H1 (cell line): Measurements from ENCODE around the gene MSI2. TPM values are rescaled to one million over a fixed set of nuclear protein-coding genes. Genes with fewer than 3 reads are reported as not detected.

Experiments used
- CTCF ChIA-PET: fragments of 300-600 bp; sonication (Branson Sonifier 250); formaldehyde crosslinking; loops from one replicate; lab custom pipeline; 2021; ENCODE audit not compliant: partially characterized antibody; lab: Charles Lee
- POLR2A ChIA-PET: fragments of 300-600 bp; sonication (Branson Sonifier 250); formaldehyde crosslinking; loops from one replicate; lab custom pipeline; 2021; ENCODE audit warnings: inconsistent platforms; ENCODE audit not compliant: partially characterized antibody; lab: Charles Lee
- DNase-seq, 2 experiments: peaks; one replicate each; pipeline versions ENCODE4 v3.0.0 to v3.0.0-alpha.2; 2010 to 2022; ENCODE audit warnings: low spot score in 2 of 2, low read depth in 1 of 2, mixed read lengths in 1 of 2
- FAIRE-seq: peaks from 2 replicates; lab custom pipeline; 2011; peaks lifted over from hg19 to GRCh38; lab: Jason Lieb, UNC
- H2AFZ ChIP-seq: 2 replicates; pipeline ENCODE4 v1.8.1; 2012; ENCODE audit warnings: low read length, inconsistent platforms
- H2AK5ac ChIP-seq: 2 replicates; pipeline ENCODE4 v1.6.1; 2013; ENCODE audit warnings: low read depth, low read length
- H2BK120ac ChIP-seq: replicated peaks from 2 replicates; pipeline ENCODE3; 2013; ENCODE audit warnings: low read depth, low read length, inconsistent platforms
- H2BK12ac ChIP-seq: 2 replicates; pipeline ENCODE4 v1.6.1; 2013; ENCODE audit warnings: low read depth, low read length
- H2BK15ac ChIP-seq: 2 replicates; pipeline ENCODE4 v1.6.1; 2013; ENCODE audit warnings: low read length
- H2BK20ac ChIP-seq: 2 replicates; pipeline ENCODE4 v1.6.1; 2013; ENCODE audit warnings: low read length
- H2BK5ac ChIP-seq: 2 replicates; pipeline ENCODE4 v1.6.1; 2013; ENCODE audit warnings: low read depth, low read length
- H3K14ac ChIP-seq: 2 replicates; pipeline ENCODE4 v1.6.1; 2013; ENCODE audit warnings: inconsistent platforms; ENCODE audit not compliant: insufficient read length
- H3K18ac ChIP-seq: 2 replicates; pipeline ENCODE4 v1.6.1; 2013; ENCODE audit warnings: low read length; ENCODE audit errors: extremely low read depth
- H3K23ac ChIP-seq: 2 replicates; pipeline ENCODE4 v1.6.1; 2013; ENCODE audit warnings: inconsistent platforms; ENCODE audit not compliant: insufficient read length
- H3K23me2 ChIP-seq: 2 replicates; pipeline ENCODE4 v1.6.1; 2013; ENCODE audit warnings: low read depth, low read length
- H3K27ac ChIP-seq: 2 replicates; pipeline ENCODE4 v1.6.1; 2011; ENCODE audit warnings: low read depth, low read length, inconsistent platforms
- H3K27me3 ChIP-seq, 4 experiments: replicated peaks in 1 of 4; 1 replicate in 1 of 4; 2 replicates in 3 of 4; pipeline versions ENCODE4 v1.6.1 to v1.8.1; 2011 to 2013; ENCODE audit warnings: low read length in 3 of 4, mild to moderate bottlenecking in 3 of 4, inconsistent platforms in 2 of 4, mixed read lengths in 2 of 4, moderate library complexity in 1 of 4; ENCODE audit not compliant: control insufficient read depth in 3 of 4, insufficient read depth in 3 of 4; ENCODE audit errors: extremely low read depth in 1 of 4
- H3K36me3 ChIP-seq, 4 experiments: 2 replicates each; pipeline versions ENCODE4 v1.6.1 to v1.8.1; 2011 to 2013; ENCODE audit warnings: mild to moderate bottlenecking in 4 of 4, low read length in 3 of 4, moderate library complexity in 2 of 4, control low read depth in 1 of 4, inconsistent platforms in 1 of 4; ENCODE audit not compliant: insufficient read depth in 4 of 4, control insufficient read depth in 2 of 4
- H3K4ac ChIP-seq: replicated peaks from 2 replicates; pipeline ENCODE3; 2013; ENCODE audit warnings: low read length, low read depth, mixed read lengths, inconsistent platforms; ENCODE audit not compliant: insufficient read length
- H3K4me1 ChIP-seq, 4 experiments: replicated peaks in 1 of 4; 1 replicate in 1 of 4; 2 replicates in 3 of 4; pipeline versions ENCODE4 v1.6.1 to v1.8.1; 2011 to 2013; ENCODE audit warnings: low read length in 3 of 4, inconsistent platforms in 2 of 4, mixed read lengths in 1 of 4; ENCODE audit not compliant: insufficient read depth in 4 of 4, control insufficient read depth in 3 of 4
- H3K4me2 ChIP-seq, 2 experiments: 2 replicates each; pipeline versions ENCODE4 v1.6.1 to v1.8.1; 2011 to 2013; ENCODE audit warnings: low read depth in 2 of 2, low read length in 2 of 2, control low read depth in 1 of 2, inconsistent platforms in 1 of 2, mild to moderate bottlenecking in 1 of 2; ENCODE audit not compliant: insufficient read depth in 1 of 2
- H3K4me3 ChIP-seq, 4 experiments: fragments of 200-600, 300-600 bp in 1 of 4; sonication (generic), shearing (Covaris generic), sonication (Bioruptor Twin) in 1 of 4; 2 replicates each; pipeline versions ENCODE4 v1.5.1 to v1.8.1; 2011 to 2016; ENCODE audit warnings: low read length in 4 of 4, low read depth in 3 of 4, control low read depth in 2 of 4, inconsistent platforms in 2 of 4, mild to moderate bottlenecking in 2 of 4, mixed read lengths in 1 of 4, moderate library complexity in 1 of 4; ENCODE audit not compliant: insufficient read depth in 2 of 4; ENCODE audit errors: extremely low read depth in 1 of 4
- H3K56ac ChIP-seq: replicated peaks from 2 replicates; pipeline ENCODE3; 2013; ENCODE audit warnings: low read depth, mild to moderate bottlenecking, mixed read lengths, low read length, inconsistent platforms; ENCODE audit not compliant: insufficient read length
- H3K79me1 ChIP-seq: 2 replicates; pipeline ENCODE4 v1.6.1; 2013; ENCODE audit warnings: low read depth, low read length, control low read depth
- H3K79me2 ChIP-seq, 2 experiments: 2 replicates each; pipeline versions ENCODE4 v1.6.1 to v1.8.1; 2012 to 2013; ENCODE audit warnings: low read length in 2 of 2, mild to moderate bottlenecking in 2 of 2, inconsistent platforms in 1 of 2; ENCODE audit not compliant: insufficient read depth in 2 of 2, control insufficient read depth in 1 of 2
- H3K9ac ChIP-seq, 4 experiments: replicated peaks in 1 of 4; 1 replicate in 1 of 4; 2 replicates in 3 of 4; pipeline versions ENCODE4 v1.6.1 to v1.8.1; 2011 to 2013; ENCODE audit warnings: low read depth in 3 of 4, low read length in 3 of 4, control low read depth in 2 of 4, mild to moderate bottlenecking in 2 of 4, moderate library complexity in 2 of 4, inconsistent platforms in 1 of 4; ENCODE audit errors: extremely low read depth in 1 of 4
- H3K9me3 ChIP-seq, 2 experiments: 2 replicates each; pipeline versions ENCODE4 v1.6.1 to v1.8.1; 2012 to 2013; ENCODE audit warnings: mild to moderate bottlenecking in 2 of 2, moderate library complexity in 2 of 2, control low read depth in 1 of 2, inconsistent platforms in 1 of 2, low read depth in 1 of 2, low read length in 1 of 2, mixed read lengths in 1 of 2; ENCODE audit not compliant: insufficient read depth in 2 of 2
- H4K20me1 ChIP-seq, 2 experiments: replicated peaks in 1 of 2; 2 replicates each; pipeline versions ENCODE3 to v1.8.1; 2011 to 2013; ENCODE audit warnings: inconsistent platforms in 2 of 2, low read length in 2 of 2, mild to moderate bottlenecking in 1 of 2; ENCODE audit not compliant: insufficient read depth in 2 of 2, control insufficient read depth in 1 of 2
- H4K5ac ChIP-seq: 2 replicates; pipeline ENCODE4 v1.6.1; 2013; ENCODE audit warnings: low read length, low read depth, mixed read lengths, inconsistent platforms; ENCODE audit not compliant: insufficient read length
- H4K8ac ChIP-seq: 2 replicates; pipeline ENCODE4 v1.8.0; 2013; ENCODE audit warnings: mild to moderate bottlenecking, moderate library complexity, low read length, inconsistent platforms; ENCODE audit not compliant: insufficient read depth; ENCODE audit errors: extremely low read depth
- H4K91ac ChIP-seq: replicated peaks from 2 replicates; pipeline ENCODE3; 2013; ENCODE audit warnings: low read length, mixed read lengths, inconsistent platforms; ENCODE audit not compliant: insufficient read length
- CBX5 ChIP-seq: fragments of 300-800, 300-1000 bp; sonication (generic); IDR thresholded peaks from 2 replicates; pipeline ENCODE4 v1.7.1; 2016; ENCODE audit warnings: antibody characterized with exemption, low read length, low read depth
- CBX8 ChIP-seq: fragments of 300-800, 300-1000 bp; sonication (generic); IDR thresholded peaks from 2 replicates; pipeline ENCODE4 v1.7.1; 2016; ENCODE audit warnings: low read depth, low read length, borderline replicate concordance
- CHD1 ChIP-seq: IDR thresholded peaks from 2 replicates; pipeline ENCODE4 v1.6.1; 2012; ENCODE audit warnings: low read depth, low read length, improper control_type of control experiment
- EZH2 ChIP-seq: fragments of 200-600 bp; sonication (generic); IDR thresholded peaks from 2 replicates; pipeline ENCODE4 v1.7.1; 2012; ENCODE audit warnings: low read depth, mild to moderate bottlenecking, moderate library complexity, low read length, inconsistent platforms; ENCODE audit not compliant: severe bottlenecking
- GTF2F1 ChIP-seq: IDR thresholded peaks from 2 replicates; pipeline ENCODE4 v1.6.1; 2012; ENCODE audit warnings: low read depth, low read length, improper control_type of control experiment, borderline replicate concordance
- KDM4A ChIP-seq: IDR thresholded peaks from one replicate; pipeline ENCODE4 v1.7.1; 2012; ENCODE audit warnings: low read depth, mild to moderate bottlenecking, moderate library complexity, low read length, inconsistent platforms; ENCODE audit not compliant: severe bottlenecking
- RAD21 ChIP-seq, 2 experiments: IDR thresholded peaks in 1 of 2; conservative IDR thresholded peaks in 1 of 2; 2 replicates each; pipeline ENCODE4 v1.6.1; 2011; ENCODE audit warnings: low read depth in 2 of 2, low read length in 2 of 2, improper control_type of control experiment in 1 of 2, inconsistent platforms in 1 of 2, mild to moderate bottlenecking in 1 of 2, moderate library complexity in 1 of 2
- RNF2 ChIP-seq: fragments of 200-900, 300-1000 bp; sonication (generic); IDR thresholded peaks from 2 replicates; pipeline ENCODE4 v1.7.1; 2016; ENCODE audit warnings: borderline replicate concordance, low read depth, mild to moderate bottlenecking, antibody characterized with exemption, low read length; ENCODE audit not compliant: poor library complexity, severe bottlenecking; ENCODE audit errors: missing control alignments
- SAP30 ChIP-seq: fragments of 300-600 bp; sonication (generic); IDR thresholded peaks from 2 replicates; pipeline ENCODE4 v1.7.1; 2012; ENCODE audit warnings: low read length, moderate library complexity, mild to moderate bottlenecking, inconsistent platforms; ENCODE audit not compliant: insufficient read depth, insufficient replicate concordance
- SRF ChIP-seq: IDR thresholded peaks from 2 replicates; pipeline ENCODE4 v1.6.1; 2011; ENCODE audit warnings: mild to moderate bottlenecking, low read depth, low read length, moderate library complexity
- WGBS, 2 experiments: shearing (Covaris generic) in 1 of 2; methylation state at CpG; one replicate each; pipeline versions ENCODE4 v1.1.6 to v1.1.7; 2013 to 2015; ENCODE audit warnings: low lambda C conversion rate in 2 of 2, mixed read lengths in 2 of 2, inconsistent platforms in 1 of 2, low coverage in 1 of 2, missing lambda C conversion rate in 1 of 2; ENCODE audit not compliant: insufficient replicate concordance in 2 of 2, insufficient coverage in 1 of 2, insufficient read length in 1 of 2; ENCODE audit errors: extremely low coverage in 1 of 2, missing lambda C conversion rate in 1 of 2; 5-methylcytosine and 5-hydroxymethylcytosine counted together
- polyA plus RNA-seq, 7 experiments: library from polyadenylated mRNA; depleted of rRNA in 3 of 7; stranded (reverse) in 5 of 7; unstranded in 2 of 7; fragments of >200 nt in 5 of 7; fragments of 200-250 nt in 2 of 7; gene quantifications; 1 replicate in 5 of 7; 2 replicates in 1 of 7; 4 replicates in 1 of 7; pipeline versions ENCODE4 v1.2.1 to v1.2.3, GENCODE V29; 2011 to 2013; ENCODE audit warnings: missing spikeins in 2 of 7, mixed read lengths in 2 of 7
- total RNA-seq: library from RNA; stranded (reverse); fragmentation: NEBNext Ultra II Directional; extraction: Animal tissue kit (Norgen Biotek cat#: 25700); gene quantifications from 2 replicates; pipeline ENCODE4 v1.2.1, GENCODE V29; 2021

Gene MSI2
- total and polyA plus RNA-seq, 2 of the 8 experiments (the other 6 are each of a cell fraction or from before 2014, with no cell fraction given), result 36.7 to 80.6 TPM

DNA sequence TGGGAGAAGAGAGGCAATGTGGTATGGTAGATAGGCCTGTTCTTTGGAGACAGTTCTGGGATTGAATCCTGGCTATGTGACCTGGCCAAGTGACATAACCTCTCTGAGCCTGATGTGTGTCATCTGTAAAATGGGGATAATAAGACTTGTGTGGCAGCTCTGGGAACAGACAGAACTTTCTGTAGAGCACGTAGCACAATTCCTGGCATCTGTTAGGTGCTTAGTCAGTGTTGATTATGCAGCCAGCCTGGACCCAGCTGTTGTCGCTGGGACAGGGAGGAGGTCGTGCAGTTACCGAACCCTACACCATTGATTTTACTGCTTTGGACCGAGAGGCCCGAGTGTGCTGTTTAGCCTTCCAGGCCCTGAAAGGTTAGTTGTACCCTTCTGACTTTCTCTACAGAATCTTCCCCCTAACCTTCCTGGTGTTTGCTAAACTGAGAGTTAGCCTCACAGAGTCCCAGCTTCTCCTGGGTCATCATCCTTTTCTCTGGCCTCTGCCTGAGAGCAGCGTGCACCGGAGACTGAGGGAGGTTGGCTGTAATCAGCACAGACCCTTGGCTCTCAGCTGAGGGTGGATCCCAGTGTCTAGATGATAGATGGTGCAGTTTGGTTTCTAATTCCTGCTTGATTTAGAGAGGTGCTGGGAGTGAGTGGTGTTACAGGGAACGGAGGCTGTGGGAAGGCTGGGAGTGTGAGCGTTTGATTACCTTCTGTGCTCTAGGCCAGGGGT lies 31.9 kb downstream of the MSI2 start:
- H2BK120ac ChIP-seq, result no peak overlapping the region
- H3K23ac ChIP-seq, result no peak overlapping the region
- no peak overlapping the region for H3K14ac ChIP-seq
- H3K27ac ChIP-seq, result no peak overlapping the region
- H3K9me3 ChIP-seq, result no peaks in the 10 kb centered on the region
- H4K91ac ChIP-seq, result no peak overlapping the region
- peaks cover 25% of the 10 kb centered on the region for H3K79me1 ChIP-seq
- no peak overlapping the region for H4K8ac ChIP-seq
- H2AFZ ChIP-seq, result no peak overlapping the region
- H3K18ac ChIP-seq, result no peak overlapping the region; the same call in 1 of the 2 replicates
- no peak for DNase-seq
- no peak overlapping the region for H3K4ac ChIP-seq
- H3K56ac ChIP-seq, result no peak overlapping the region
- peaks cover 23 to 29% of the 10 kb centered on the region in 2 experiments for H4K20me1 ChIP-seq
- no peak overlapping the region for H2BK15ac ChIP-seq
- H2BK5ac ChIP-seq, result no peak overlapping the region; the same call in 1 of the 2 replicates
- peaks cover 3 to 60% of the 10 kb centered on the region in 2 experiments for H3K79me2 ChIP-seq
- 0 out of 2 replicates have a peak overlapping the region, but pooled peaks have one; percentile 23 for H2BK12ac ChIP-seq
- WGBS, 2 experiments, result 95% methylated on average over 10 of the region's 10 CpGs; no CpG with 5 or more reads in 1 of the 2 experiments
- no peak overlapping the region for H4K5ac ChIP-seq
- H2BK20ac ChIP-seq, result no peak overlapping the region
- H3K4me1 ChIP-seq, result peaks cover 8 to 39% (median 18%) of the 10 kb centered on the region in 4 experiments
- ChIA-PET POLR2A (interaction anchor here (1.2 to 2.3 kb wide), 3 partner anchors 10 to 31 kb away, joined by 3 to 10 read pairs (median 4); no protein-coding TSS in a partner anchor), CTCF (interaction anchor here (0.9 to 2.0 kb wide), 3 partner anchors 9 to 152 kb away, joined by 5 to 6 read pairs (median 5); no protein-coding TSS in a partner anchor)
- no peaks in the 10 kb centered on the region; a peak in 1 of 8 replicates for H3K36me3 ChIP-seq
- no peak overlapping the region for H3K4me2 ChIP-seq
- no peaks in the 10 kb centered on the region for H3K27me3 ChIP-seq
- FAIRE-seq, result no peak
- H3K9ac ChIP-seq, result no peak overlapping the region
- no peak overlapping the region for H3K4me3 ChIP-seq
- no peaks in the 10 kb centered on the region for H3K23me2 ChIP-seq
- H2AK5ac ChIP-seq, result peak overlapping the region; percentile 83; the same call in 1 of the 2 replicates
- TF ChIP-seq CBX5 (no peak), CBX8 (no peak), EZH2 (no peak), SAP30 (no peak), KDM4A (no peak), CHD1 (no peak), SRF (no peak), RNF2 (no peak), RAD21 (IDR thresholded peaks at IDR 0.05 in 1 of 2, conservative IDR thresholded peaks at IDR 0.05 in 1 of 2; ENCODE audit: low read depth in 2 of 2, low read length in 2 of 2) (no peak), GTF2F1 (no peak)
